ENCODE measurements around the gene ZFP92. TPM values are rescaled to one million over a fixed set of nuclear protein-coding genes. Genes with fewer than 3 reads are reported as not detected.

ZFP92 gene
- polyA plus RNA-seq, 1 donor from 2014 or later: not detected

DNA sequence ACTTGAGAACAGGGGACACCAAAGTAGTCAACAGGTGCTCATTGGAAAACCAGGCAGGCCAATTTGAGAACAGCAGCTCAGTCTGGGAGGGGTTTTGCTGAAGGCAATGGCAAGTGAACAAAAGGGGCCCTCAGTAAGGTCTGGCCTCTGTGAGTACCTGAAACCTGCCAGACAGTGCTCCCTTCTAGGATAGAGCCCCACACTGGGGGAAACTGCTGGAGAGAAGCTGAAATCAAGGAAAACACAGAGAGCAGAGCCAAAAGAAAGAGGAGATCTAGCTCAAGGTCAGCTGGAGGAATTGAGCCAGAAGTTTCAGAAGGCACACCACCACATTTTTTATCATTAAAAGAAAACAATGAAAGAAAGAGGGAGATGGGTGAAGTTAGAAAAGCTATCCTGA, 38.3 kb upstream of the ZFP92 start:
- no peak for TF ChIP-seq RAD21 (conservative IDR thresholded peaks at IDR 0.05)
- TF ChIP-seq, protein P1, sequence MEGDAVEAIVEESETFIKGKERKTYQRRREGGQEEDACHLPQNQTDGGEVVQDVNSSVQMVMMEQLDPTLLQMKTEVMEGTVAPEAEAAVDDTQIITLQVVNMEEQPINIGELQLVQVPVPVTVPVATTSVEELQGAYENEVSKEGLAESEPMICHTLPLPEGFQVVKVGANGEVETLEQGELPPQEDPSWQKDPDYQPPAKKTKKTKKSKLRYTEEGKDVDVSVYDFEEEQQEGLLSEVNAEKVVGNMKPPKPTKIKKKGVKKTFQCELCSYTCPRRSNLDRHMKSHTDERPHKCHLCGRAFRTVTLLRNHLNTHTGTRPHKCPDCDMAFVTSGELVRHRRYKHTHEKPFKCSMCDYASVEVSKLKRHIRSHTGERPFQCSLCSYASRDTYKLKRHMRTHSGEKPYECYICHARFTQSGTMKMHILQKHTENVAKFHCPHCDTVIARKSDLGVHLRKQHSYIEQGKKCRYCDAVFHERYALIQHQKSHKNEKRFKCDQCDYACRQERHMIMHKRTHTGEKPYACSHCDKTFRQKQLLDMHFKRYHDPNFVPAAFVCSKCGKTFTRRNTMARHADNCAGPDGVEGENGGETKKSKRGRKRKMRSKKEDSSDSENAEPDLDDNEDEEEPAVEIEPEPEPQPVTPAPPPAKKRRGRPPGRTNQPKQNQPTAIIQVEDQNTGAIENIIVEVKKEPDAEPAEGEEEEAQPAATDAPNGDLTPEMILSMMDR (IDR thresholded peaks at IDR 0.05; ENCODE audit: poor library complexity, severe bottlenecking): no peak
- TF ChIP-seq POLR2AphosphoS5 (IDR thresholded peaks at IDR 0.05): no peak
- TF ChIP-seq, protein P2, sequence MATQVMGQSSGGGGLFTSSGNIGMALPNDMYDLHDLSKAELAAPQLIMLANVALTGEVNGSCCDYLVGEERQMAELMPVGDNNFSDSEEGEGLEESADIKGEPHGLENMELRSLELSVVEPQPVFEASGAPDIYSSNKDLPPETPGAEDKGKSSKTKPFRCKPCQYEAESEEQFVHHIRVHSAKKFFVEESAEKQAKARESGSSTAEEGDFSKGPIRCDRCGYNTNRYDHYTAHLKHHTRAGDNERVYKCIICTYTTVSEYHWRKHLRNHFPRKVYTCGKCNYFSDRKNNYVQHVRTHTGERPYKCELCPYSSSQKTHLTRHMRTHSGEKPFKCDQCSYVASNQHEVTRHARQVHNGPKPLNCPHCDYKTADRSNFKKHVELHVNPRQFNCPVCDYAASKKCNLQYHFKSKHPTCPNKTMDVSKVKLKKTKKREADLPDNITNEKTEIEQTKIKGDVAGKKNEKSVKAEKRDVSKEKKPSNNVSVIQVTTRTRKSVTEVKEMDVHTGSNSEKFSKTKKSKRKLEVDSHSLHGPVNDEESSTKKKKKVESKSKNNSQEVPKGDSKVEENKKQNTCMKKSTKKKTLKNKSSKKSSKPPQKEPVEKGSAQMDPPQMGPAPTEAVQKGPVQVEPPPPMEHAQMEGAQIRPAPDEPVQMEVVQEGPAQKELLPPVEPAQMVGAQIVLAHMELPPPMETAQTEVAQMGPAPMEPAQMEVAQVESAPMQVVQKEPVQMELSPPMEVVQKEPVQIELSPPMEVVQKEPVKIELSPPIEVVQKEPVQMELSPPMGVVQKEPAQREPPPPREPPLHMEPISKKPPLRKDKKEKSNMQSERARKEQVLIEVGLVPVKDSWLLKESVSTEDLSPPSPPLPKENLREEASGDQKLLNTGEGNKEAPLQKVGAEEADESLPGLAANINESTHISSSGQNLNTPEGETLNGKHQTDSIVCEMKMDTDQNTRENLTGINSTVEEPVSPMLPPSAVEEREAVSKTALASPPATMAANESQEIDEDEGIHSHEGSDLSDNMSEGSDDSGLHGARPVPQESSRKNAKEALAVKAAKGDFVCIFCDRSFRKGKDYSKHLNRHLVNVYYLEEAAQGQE (IDR thresholded peaks at IDR 0.05; ENCODE audit: borderline replicate concordance): no peak
- no peak for TF ChIP-seq EZH2 (IDR thresholded peaks at IDR 0.05; ENCODE audit: borderline replicate concordance, insufficient read depth, low read length, poor library complexity, severe bottlenecking)
- no peak for TF ChIP-seq TAF1 (IDR thresholded peaks at IDR 0.05; ENCODE audit: low read depth)
- no peak for TF ChIP-seq MXI1 (conservative IDR thresholded peaks at IDR 0.05; ENCODE audit: poor library complexity, severe bottlenecking)
- TF ChIP-seq SMC3 (conservative IDR thresholded peaks at IDR 0.05; ENCODE audit: poor library complexity): no peak
- no peak for TF ChIP-seq EP300 (conservative IDR thresholded peaks at IDR 0.05; ENCODE audit: poor library complexity, severe bottlenecking)
- no peak overlapping the region for H3K4me2 ChIP-seq (ENCODE audit: low read length)
- no peaks in the 10 kb centered on the region for H3F3A ChIP-seq (ENCODE audit: insufficient read depth, low read length, poor library complexity, severe bottlenecking)
- no peaks in the 10 kb centered on the region for H4K20me1 ChIP-seq (ENCODE audit: insufficient read depth)
- H3K27me3 ChIP-seq (ENCODE audit: insufficient read depth, low read depth, low read length): no peaks in the 10 kb centered on the region
- H3K9me3 ChIP-seq (ENCODE audit: low read length): no peaks in the 10 kb centered on the region
- H2AFZ ChIP-seq (ENCODE audit: low read depth, low read length): no peak overlapping the region
- H3K4me3 ChIP-seq (ENCODE audit: low read length): no peak overlapping the region
- no peaks in the 10 kb centered on the region for H3K9me2 ChIP-seq (ENCODE audit: insufficient read depth, low read length)
- no peaks in the 10 kb centered on the region for H3K79me2 ChIP-seq (replicated peaks; ENCODE audit: insufficient read depth, low read length)
- H3K9ac ChIP-seq (ENCODE audit: low read length): no peak overlapping the region
- H3K36me3 ChIP-seq (ENCODE audit: insufficient read depth, low read length): no peaks in the 10 kb centered on the region
- no peak overlapping the region for H3K27ac ChIP-seq (ENCODE audit: low read length)

DNA sequence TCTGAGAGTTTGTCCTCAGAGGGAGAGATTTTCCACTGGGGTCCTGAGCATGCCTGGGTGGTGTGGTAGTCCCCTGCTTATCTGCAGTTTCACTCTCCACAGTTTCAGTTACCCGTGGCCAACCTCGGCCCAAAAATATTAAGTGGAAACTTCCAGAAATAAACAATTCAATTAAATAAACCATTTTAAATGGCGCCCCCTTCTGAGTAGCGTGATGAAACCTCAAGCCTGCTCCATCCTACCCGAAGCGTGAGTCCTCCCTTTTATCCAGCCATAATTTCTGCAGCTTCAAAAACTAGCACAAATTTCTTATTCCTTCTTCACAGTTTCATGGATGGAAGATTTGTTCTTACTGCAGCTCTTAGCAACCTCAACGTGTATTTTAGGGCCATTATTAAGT, 36.8 kb upstream of the ZFP92 start:
- Histone ChIP-seq H4K20me1 (ENCODE audit: insufficient read depth) (no peaks in the 10 kb centered on the region), H3K27me3 (ENCODE audit: insufficient read depth, low read depth, low read length) (no peaks in the 10 kb centered on the region)
- TF ChIP-seq EZH2 (IDR thresholded peaks at IDR 0.05; ENCODE audit: borderline replicate concordance, insufficient read depth, low read length, poor library complexity, severe bottlenecking) (no peak), SMC3 (conservative IDR thresholded peaks at IDR 0.05; ENCODE audit: poor library complexity) (no peak), MXI1 (conservative IDR thresholded peaks at IDR 0.05; ENCODE audit: poor library complexity, severe bottlenecking) (no peak), TAF1 (IDR thresholded peaks at IDR 0.05; ENCODE audit: low read depth) (no peak), EP300 (conservative IDR thresholded peaks at IDR 0.05; ENCODE audit: poor library complexity, severe bottlenecking) (no peak), POLR2AphosphoS5 (IDR thresholded peaks at IDR 0.05) (no peak)
- TF ChIP-seq, protein P1 (IDR thresholded peaks at IDR 0.05; ENCODE audit: poor library complexity, severe bottlenecking): no peak
- TF ChIP-seq, protein P2 (IDR thresholded peaks at IDR 0.05; ENCODE audit: borderline replicate concordance): no peak

More for the DNA sequence above, 36.8 kb upstream of the ZFP92 start:
- H2AFZ ChIP-seq (ENCODE audit: low read depth, low read length): no peak overlapping the region
- no peaks in the 10 kb centered on the region for H3F3A ChIP-seq (ENCODE audit: insufficient read depth, low read length, poor library complexity, severe bottlenecking)
- H3K79me2 ChIP-seq (replicated peaks; ENCODE audit: insufficient read depth, low read length): no peaks in the 10 kb centered on the region
- H3K27ac ChIP-seq (ENCODE audit: low read length): no peak overlapping the region
- H3K4me3 ChIP-seq (ENCODE audit: low read length): no peak overlapping the region
- H3K4me2 ChIP-seq (ENCODE audit: low read length): no peak overlapping the region
- no peak overlapping the region for H3K9ac ChIP-seq (ENCODE audit: low read length)
- no peaks in the 10 kb centered on the region for H3K9me3 ChIP-seq (ENCODE audit: low read length)
- H3K36me3 ChIP-seq (ENCODE audit: insufficient read depth, low read length): no peaks in the 10 kb centered on the region
- H3K9me2 ChIP-seq (ENCODE audit: insufficient read depth, low read length): no peaks in the 10 kb centered on the region

All from neural cell (in vitro differentiated cells).